Tibial nerve (tissue), 3 donors: ENCODE data around the gene TMPRSS12.

ENCODE experiments used
- CTCF ChIP-seq, 5 experiments: fragments of 200-600 bp in 3 of 5; fragments of 450-650 bp in 2 of 5; sonication (generic) in 3 of 5; IDR thresholded peaks; one replicate each; pipeline ENCODE4 v1.5.1; 2016 to 2019; ENCODE audit warnings: antibody characterized with exemption in 5 of 5, mild to moderate bottlenecking in 3 of 5, moderate library complexity in 2 of 5
- POLR2A ChIP-seq, 2 donors: fragments of 450-650 bp; IDR thresholded peaks; one replicate each; pipeline ENCODE4 v1.6.1; 2017; ENCODE audit warnings: antibody characterized with exemption in 2 of 2, mild to moderate bottlenecking in 2 of 2, moderate library complexity in 2 of 2

GRCh38 chr12:50894241-50894640, 51.5 kb downstream of the TMPRSS12 start:
- TF ChIP-seq POLR2A (IDR thresholded peaks at IDR 0.05) = no peak
- TF ChIP-seq CTCF (IDR thresholded peaks at IDR 0.05) = no peak
